Loucy (cell line): Measurements from ENCODE around the gene AKNA.

Source experiments
- H2AFZ ChIP-seq: fragments of 200-600 bp; sonication (generic); 2 replicates; pipeline ENCODE4 v1.6.0; 2016; ENCODE audit warnings: antibody characterized with exemption, mild to moderate bottlenecking, low read length, moderate library complexity
- H3F3A ChIP-seq: fragments of 200-600 bp; 2 replicates; pipeline ENCODE4 v1.6.0; 2016; ENCODE audit warnings: antibody characterized with exemption, low read depth, mild to moderate bottlenecking
- H3K27me3 ChIP-seq: fragments of 200-600 bp; sonication (generic); 2 replicates; pipeline ENCODE4 v1.6.1; 2014; ENCODE audit warnings: low read length, mild to moderate bottlenecking; ENCODE audit not compliant: insufficient read depth, poor library complexity, severe bottlenecking
- H3K36me3 ChIP-seq: fragments of 200-600 bp; sonication (generic); 2 replicates; pipeline ENCODE4 v1.6.1; 2016; ENCODE audit warnings: low read length; ENCODE audit not compliant: insufficient read depth
- H3K4me1 ChIP-seq: fragments of 200-600 bp; sonication (generic); 2 replicates; pipeline ENCODE4 v1.5.1; 2014; ENCODE audit warnings: low read length, mild to moderate bottlenecking; ENCODE audit not compliant: insufficient read depth, poor library complexity, severe bottlenecking
- H3K4me2 ChIP-seq: fragments of 200-600 bp; sonication (generic); 2 replicates; pipeline ENCODE4 v1.6.0; 2014; ENCODE audit warnings: antibody characterized with exemption, low read length, low read depth, mild to moderate bottlenecking; ENCODE audit not compliant: poor library complexity, severe bottlenecking
- H3K4me3 ChIP-seq: fragments of 200-600 bp; sonication (generic); 2 replicates; pipeline ENCODE4 v1.5.1; 2014; ENCODE audit warnings: low read length, mild to moderate bottlenecking, mixed read lengths; ENCODE audit not compliant: poor library complexity, severe bottlenecking
- H3K79me2 ChIP-seq: fragments of 200-600 bp; sonication (generic); 2 replicates; pipeline ENCODE4 v1.6.1; 2014; ENCODE audit warnings: low read length; ENCODE audit not compliant: insufficient read depth
- H3K9ac ChIP-seq: fragments of 200-600 bp; sonication (generic); 2 replicates; pipeline ENCODE4 v1.6.0; 2014; ENCODE audit warnings: mild to moderate bottlenecking, low read depth, low read length, moderate library complexity; ENCODE audit not compliant: poor library complexity, severe bottlenecking
- H3K9me2 ChIP-seq: fragments of 200-600 bp; sonication (generic); replicated peaks from 2 replicates; pipeline ENCODE4 v1.6.1; 2016; ENCODE audit warnings: low read depth, low read length, mixed read lengths
- H3K9me3 ChIP-seq: fragments of 200-600 bp; sonication (generic); 2 replicates; pipeline ENCODE4 v1.6.1; 2014; ENCODE audit warnings: mild to moderate bottlenecking, antibody characterized with exemption, low read length, low read depth; ENCODE audit not compliant: insufficient read depth
- H4K20me1 ChIP-seq: fragments of 200-600 bp; sonication (generic); 2 replicates; pipeline ENCODE4 v1.6.0; 2014; ENCODE audit warnings: antibody characterized with exemption, low read length, mild to moderate bottlenecking; ENCODE audit not compliant: insufficient read depth, poor library complexity, severe bottlenecking
- EZH2phosphoT487 ChIP-seq: fragments of 200-600 bp; IDR thresholded peaks from 2 replicates; pipeline ENCODE4 v1.6.1; 2018; ENCODE audit warnings: antibody characterized with exemption, mild to moderate bottlenecking, moderate library complexity, borderline replicate concordance
- TF ChIP-seq, protein P1 (sequence below): fragments of 200-600 bp; sonication (generic); conservative IDR thresholded peaks from 2 replicates; pipeline ENCODE4 v1.5.1; 2014; ENCODE audit warnings: mild to moderate bottlenecking, antibody characterized with exemption, low read length

The AKNA gene

DNA sequence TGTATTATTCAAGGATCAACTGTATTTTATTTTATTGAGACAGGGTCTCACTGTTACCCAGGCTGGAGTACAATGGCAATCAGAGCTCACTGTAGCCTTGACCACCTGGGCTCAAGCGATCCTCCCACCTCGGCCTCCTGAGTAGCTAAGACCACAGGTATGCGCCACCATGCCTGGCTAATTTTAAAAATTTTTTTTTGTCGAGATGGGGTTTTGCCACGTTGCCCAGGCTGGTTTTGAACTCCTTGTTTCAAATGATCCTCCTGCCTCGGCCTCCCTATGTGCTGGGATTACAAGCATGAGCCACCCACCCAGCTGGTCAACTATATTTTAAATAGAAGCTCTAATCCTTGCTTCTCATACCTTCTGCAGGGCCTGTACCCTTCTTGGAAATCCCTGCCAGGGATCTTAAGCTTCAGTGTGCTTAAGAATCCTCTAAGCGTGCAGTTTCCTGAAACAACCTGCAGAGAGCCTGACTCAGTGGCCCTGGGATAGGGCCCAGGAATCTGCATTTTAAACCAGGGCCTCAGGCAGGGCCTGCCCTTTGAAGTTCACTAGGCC, 2.9 kb downstream of the AKNA start:
- H3K4me1 ChIP-seq: peaks cover 63% of the 10 kb centered on the region
- no peaks in the 10 kb centered on the region for H3K9me3 ChIP-seq
- no peaks in the 10 kb centered on the region for H3K9me2 ChIP-seq
- TF ChIP-seq, protein P1, sequence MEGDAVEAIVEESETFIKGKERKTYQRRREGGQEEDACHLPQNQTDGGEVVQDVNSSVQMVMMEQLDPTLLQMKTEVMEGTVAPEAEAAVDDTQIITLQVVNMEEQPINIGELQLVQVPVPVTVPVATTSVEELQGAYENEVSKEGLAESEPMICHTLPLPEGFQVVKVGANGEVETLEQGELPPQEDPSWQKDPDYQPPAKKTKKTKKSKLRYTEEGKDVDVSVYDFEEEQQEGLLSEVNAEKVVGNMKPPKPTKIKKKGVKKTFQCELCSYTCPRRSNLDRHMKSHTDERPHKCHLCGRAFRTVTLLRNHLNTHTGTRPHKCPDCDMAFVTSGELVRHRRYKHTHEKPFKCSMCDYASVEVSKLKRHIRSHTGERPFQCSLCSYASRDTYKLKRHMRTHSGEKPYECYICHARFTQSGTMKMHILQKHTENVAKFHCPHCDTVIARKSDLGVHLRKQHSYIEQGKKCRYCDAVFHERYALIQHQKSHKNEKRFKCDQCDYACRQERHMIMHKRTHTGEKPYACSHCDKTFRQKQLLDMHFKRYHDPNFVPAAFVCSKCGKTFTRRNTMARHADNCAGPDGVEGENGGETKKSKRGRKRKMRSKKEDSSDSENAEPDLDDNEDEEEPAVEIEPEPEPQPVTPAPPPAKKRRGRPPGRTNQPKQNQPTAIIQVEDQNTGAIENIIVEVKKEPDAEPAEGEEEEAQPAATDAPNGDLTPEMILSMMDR: no peak
- no peak for TF ChIP-seq EZH2phosphoT487
- peaks cover 93% of the 10 kb centered on the region for H3K79me2 ChIP-seq
- peak overlapping the region; percentile 97 for H3K4me2 ChIP-seq
- peaks cover 7% of the 10 kb centered on the region for H3K36me3 ChIP-seq
- H2AFZ ChIP-seq: no peak overlapping the region
- peak overlapping the region; percentile 90 for H3K4me3 ChIP-seq
- peaks cover 11% of the 10 kb centered on the region; the same call in 1 of the 2 replicates for H3F3A ChIP-seq
- peaks cover 31% of the 10 kb centered on the region for H4K20me1 ChIP-seq
- H3K27me3 ChIP-seq: no peaks in the 10 kb centered on the region
- H3K9ac ChIP-seq: peak overlapping the region; percentile 78

DNA sequence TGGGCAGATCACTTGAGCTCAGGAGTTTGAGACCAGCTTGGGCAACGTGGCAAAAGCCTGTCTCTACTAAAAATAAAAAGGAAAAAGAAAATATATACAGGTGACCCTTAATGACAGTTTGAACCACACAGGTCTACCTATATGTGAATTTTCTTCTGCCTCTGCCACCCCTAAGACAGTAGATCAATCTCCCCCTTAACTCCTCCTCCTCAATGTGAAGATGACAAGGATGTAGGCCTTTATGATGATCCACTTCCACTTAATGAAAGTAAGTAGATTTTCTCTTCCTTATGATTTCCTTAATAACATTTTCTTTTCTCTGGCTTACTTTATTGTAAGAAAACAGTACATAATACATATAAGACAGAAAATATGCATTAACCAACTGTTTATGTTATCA, 3.4 kb downstream of the AKNA start:
- H3F3A ChIP-seq: peaks cover 11% of the 10 kb centered on the region; the same call in 1 of the 2 replicates
- H2AFZ ChIP-seq: no peak overlapping the region
- H3K9me2 ChIP-seq: no peaks in the 10 kb centered on the region
- TF ChIP-seq, protein P1: no peak
- TF ChIP-seq EZH2phosphoT487: no peak
- no peaks in the 10 kb centered on the region for H3K27me3 ChIP-seq
- H3K4me3 ChIP-seq: peak overlapping the region; percentile 90
- peaks cover 61% of the 10 kb centered on the region for H3K4me1 ChIP-seq
- H3K36me3 ChIP-seq: peaks cover 13% of the 10 kb centered on the region
- peaks cover 35% of the 10 kb centered on the region for H4K20me1 ChIP-seq
- H3K79me2 ChIP-seq: peaks cover 93% of the 10 kb centered on the region
- peak overlapping the region; percentile 97 for H3K4me2 ChIP-seq
- no peaks in the 10 kb centered on the region for H3K9me3 ChIP-seq
- H3K9ac ChIP-seq: peak overlapping the region; percentile 78

DNA sequence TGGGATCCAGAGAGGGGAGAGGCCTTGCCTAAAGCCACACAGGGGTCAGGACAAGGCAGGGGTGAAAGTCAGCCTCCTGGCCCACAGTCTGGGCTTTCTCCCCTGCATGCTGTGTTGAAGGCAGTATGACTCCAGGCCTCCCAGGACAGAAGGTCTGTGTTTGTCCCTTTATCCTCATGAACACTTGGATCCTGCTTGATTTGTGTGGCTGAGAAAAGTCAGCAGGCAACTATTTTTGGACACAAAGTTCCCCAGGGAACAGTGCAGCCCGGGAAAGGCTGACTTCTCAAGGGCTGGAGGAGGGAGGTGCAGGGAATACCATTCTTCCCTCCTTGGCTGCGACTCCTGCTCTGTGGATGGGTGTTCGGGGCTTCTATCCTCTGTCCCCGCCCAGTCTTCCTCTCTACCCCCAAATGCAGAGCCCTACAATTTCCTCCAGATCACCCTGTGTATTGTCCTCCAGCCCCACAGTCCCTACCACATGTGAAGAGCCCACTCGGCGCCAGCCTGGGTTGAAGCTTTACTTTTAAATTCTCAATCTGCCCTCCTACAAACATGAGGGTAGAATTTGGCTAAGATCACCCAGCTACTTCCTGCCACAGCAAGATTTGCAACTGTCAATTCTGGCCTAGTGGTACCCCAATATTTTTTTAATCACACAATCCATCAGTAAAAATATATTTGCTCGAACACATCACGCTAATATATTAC, 4.1 kb downstream of the AKNA start:
- Histone ChIP-seq H3K79me2 (peaks cover 93% of the 10 kb centered on the region), H3K27me3 (no peaks in the 10 kb centered on the region), H3K36me3 (peaks cover 20% of the 10 kb centered on the region), H3K4me1 (peaks cover 61% of the 10 kb centered on the region), H2AFZ (no peak overlapping the region), H3K9me2 (no peaks in the 10 kb centered on the region), H3F3A (peaks cover 11% of the 10 kb centered on the region; the same call in 1 of the 2 replicates), H3K9me3 (no peaks in the 10 kb centered on the region), H3K4me2 (peak overlapping the region; percentile 97), H3K9ac (peak overlapping the region; percentile 78), H4K20me1 (peaks cover 41% of the 10 kb centered on the region), H3K4me3 (peak overlapping the region; percentile 90)
- no peak for TF ChIP-seq EZH2phosphoT487
- TF ChIP-seq, protein P1: no peak
